Prostate gland (tissue), 2 donors: ENCODE results near the gene DNAH10. TPM values are rescaled to one million over a fixed set of nuclear protein-coding genes. Genes with fewer than 3 reads are reported as not detected.

Source experiments
- DNase-seq: peaks from one replicate; pipeline ENCODE4 v3.0.0-alpha.2; 2019; ENCODE audit warnings: low spot score
- H3K27ac ChIP-seq, 2 donors: fragments of 200-600 bp; sonication (generic); 2 replicates each; pipeline ENCODE4 v1.5.1; 2017 to 2019
- H3K27me3 ChIP-seq: fragments of 200-600 bp; sonication (generic); replicated peaks from 2 replicates; pipeline ENCODE4 v1.5.1; 2019; ENCODE audit not compliant: insufficient read depth
- H3K36me3 ChIP-seq, 2 donors: fragments of 200-600 bp; sonication (generic); 1 replicate in 1 of 2; 2 replicates in 1 of 2; pipeline versions ENCODE4 v1.5.1 to v1.8.1; 2017 to 2019
- H3K4me1 ChIP-seq: fragments of 200-600 bp; sonication (generic); replicated peaks from 2 replicates; pipeline ENCODE4 v1.5.1; 2019
- H3K4me3 ChIP-seq, 2 donors: fragments of 200-600 bp; sonication (generic); 2 replicates each; pipeline ENCODE4 v1.5.1; 2017 to 2019
- H3K9me3 ChIP-seq: fragments of 200-600 bp; sonication (generic); 2 replicates; pipeline ENCODE4 v1.5.1; 2017
- POLR2A ChIP-seq: fragments of 450-650 bp; IDR thresholded peaks from one replicate; pipeline ENCODE4 v1.6.1; 2016; ENCODE audit warnings: antibody characterized with exemption, mild to moderate bottlenecking
- POLR2AphosphoS5 ChIP-seq: sonication (generic); formaldehyde crosslinking; IDR thresholded peaks from one replicate; pipeline ENCODE4 v1.6.1; 2017; ENCODE audit warnings: antibody characterized with exemption
- WGBS: methylation state at CpG from one replicate; pipeline ENCODE4 v1.1.5; 2018; 5-methylcytosine and 5-hydroxymethylcytosine counted together
- intact Hi-C: fragments of 100-400 bp; cut with DNase I; formaldehyde crosslinking; loops from one replicate; pipeline ENCODE4 v1.14.2; 2022
- total RNA-seq, 2 donors: library from RNA; depleted of rRNA; stranded (reverse); fragments of >200 nt; gene quantifications; one replicate each; pipeline ENCODE4 v1.1.0, GENCODE V29; 2016
- TF ChIP-seq, protein P1 (sequence below), 4 experiments: fragments of 200-600 bp in 2 of 4; fragments of 450-650 bp in 2 of 4; sonication (generic) in 2 of 4; IDR thresholded peaks; 1 replicate in 3 of 4; 2 replicates in 1 of 4; pipeline ENCODE4 v1.5.1; 2016 to 2019; ENCODE audit warnings: antibody characterized with exemption in 4 of 4, mild to moderate bottlenecking in 2 of 4, moderate library complexity in 2 of 4

DNAH10 gene
- total RNA-seq, 2 donors from 2014 or later: 0.68 to 7.9 TPM

DNA sequence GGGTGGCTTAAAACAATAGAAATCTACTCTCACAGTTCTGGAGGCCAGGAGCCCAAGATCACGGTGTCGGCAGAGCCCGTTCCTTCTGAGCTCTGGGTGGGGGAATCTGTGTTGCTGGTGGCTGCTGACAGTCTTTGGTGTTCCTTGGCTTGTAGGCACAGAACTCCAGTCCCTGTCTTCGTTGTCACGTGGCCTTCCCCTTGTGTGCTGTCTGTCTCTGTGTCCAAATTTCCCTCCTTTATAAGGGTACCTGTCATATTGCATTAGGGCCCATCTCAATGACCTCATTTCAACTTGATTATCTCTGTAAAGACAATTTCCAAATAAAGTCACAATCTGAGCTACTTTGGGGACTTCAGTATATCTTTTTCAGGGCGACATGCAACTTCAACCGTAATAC is 128.9 kb downstream of the DNAH10 start:
- Histone ChIP-seq H3K27ac (no peak overlapping the region), H3K9me3 (no peaks in the 10 kb centered on the region), H3K4me1 (no peaks in the 10 kb centered on the region), H3K36me3 (no peaks in the 10 kb centered on the region), H3K4me3 (no peak overlapping the region), H3K27me3 (peaks cover 3% of the 10 kb centered on the region)
- no peak for DNase-seq
- intact Hi-C loops: no loop called here
- TF ChIP-seq POLR2AphosphoS5: no peak
- TF ChIP-seq, protein P1, sequence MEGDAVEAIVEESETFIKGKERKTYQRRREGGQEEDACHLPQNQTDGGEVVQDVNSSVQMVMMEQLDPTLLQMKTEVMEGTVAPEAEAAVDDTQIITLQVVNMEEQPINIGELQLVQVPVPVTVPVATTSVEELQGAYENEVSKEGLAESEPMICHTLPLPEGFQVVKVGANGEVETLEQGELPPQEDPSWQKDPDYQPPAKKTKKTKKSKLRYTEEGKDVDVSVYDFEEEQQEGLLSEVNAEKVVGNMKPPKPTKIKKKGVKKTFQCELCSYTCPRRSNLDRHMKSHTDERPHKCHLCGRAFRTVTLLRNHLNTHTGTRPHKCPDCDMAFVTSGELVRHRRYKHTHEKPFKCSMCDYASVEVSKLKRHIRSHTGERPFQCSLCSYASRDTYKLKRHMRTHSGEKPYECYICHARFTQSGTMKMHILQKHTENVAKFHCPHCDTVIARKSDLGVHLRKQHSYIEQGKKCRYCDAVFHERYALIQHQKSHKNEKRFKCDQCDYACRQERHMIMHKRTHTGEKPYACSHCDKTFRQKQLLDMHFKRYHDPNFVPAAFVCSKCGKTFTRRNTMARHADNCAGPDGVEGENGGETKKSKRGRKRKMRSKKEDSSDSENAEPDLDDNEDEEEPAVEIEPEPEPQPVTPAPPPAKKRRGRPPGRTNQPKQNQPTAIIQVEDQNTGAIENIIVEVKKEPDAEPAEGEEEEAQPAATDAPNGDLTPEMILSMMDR (IDR thresholded peaks at IDR 0.05): no peak
- TF ChIP-seq POLR2A: no peak
- WGBS: 89% methylated on average over 7 of the region's 7 CpGs

DNA sequence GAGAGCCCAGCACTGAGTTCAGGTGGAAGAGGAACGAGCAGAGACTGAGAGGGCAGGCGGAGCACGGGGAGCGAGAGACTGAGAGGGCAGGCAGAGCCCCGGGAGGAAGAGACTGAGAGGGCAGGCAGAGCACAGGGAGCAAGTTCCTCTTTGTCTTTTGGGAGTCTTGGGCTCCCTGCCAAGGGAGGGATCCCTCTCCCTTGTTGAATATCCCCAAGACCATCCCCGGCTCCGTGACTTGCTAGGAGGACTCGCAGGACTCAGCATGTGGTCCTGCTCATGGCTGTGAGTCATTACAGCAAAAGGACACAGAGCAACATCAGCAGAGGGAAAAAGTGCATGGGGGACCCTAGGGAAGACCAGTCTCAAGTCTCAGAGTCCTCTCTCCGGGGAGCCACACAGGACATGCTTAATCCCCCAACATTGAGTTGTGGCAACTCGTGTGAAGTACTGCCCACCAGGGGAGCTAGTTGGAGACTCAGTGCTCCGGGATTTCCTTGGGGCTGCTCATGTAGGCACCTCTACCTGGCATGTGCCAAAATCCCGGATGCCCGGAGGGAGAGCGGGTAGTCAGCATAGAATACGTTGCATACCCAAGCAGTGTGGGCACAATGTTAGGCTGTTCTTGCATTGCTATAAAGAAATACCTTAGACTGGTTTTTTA is 129.5 kb downstream of the DNAH10 start:
- intact Hi-C loops: no loop called here
- WGBS: 76% methylated on average over 15 of the region's 15 CpGs
- H3K36me3 ChIP-seq: no peaks in the 10 kb centered on the region
- no peak for DNase-seq
- H3K27me3 ChIP-seq: peaks cover 3% of the 10 kb centered on the region
- no peak for TF ChIP-seq POLR2AphosphoS5
- no peak for TF ChIP-seq POLR2A
- TF ChIP-seq, protein P1 (IDR thresholded peaks at IDR 0.05): no peak
- no peaks in the 10 kb centered on the region for H3K9me3 ChIP-seq
- no peak overlapping the region for H3K27ac ChIP-seq
- no peaks in the 10 kb centered on the region for H3K4me1 ChIP-seq
- H3K4me3 ChIP-seq: no peak overlapping the region

DNA sequence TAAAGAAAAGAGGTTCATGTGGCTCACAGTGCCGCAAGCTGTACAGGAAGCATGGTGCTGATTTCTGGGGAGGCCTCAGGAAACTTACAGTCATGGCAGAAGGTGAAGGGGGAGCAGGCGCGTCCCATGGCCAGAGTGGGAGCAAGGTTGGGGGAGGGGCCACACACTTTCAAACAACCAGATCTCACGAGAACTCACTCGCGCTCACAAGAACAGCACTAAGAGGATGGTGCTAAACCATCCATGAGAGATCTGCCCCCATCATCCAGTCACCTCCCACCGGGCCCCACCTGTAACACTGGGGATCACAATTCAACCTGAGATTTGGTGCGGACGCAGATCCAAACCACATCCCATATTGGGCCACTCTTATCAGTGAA is 130.1 kb downstream of the DNAH10 start:
- H3K4me3 ChIP-seq: no peak overlapping the region
- H3K36me3 ChIP-seq: no peaks in the 10 kb centered on the region
- no peak overlapping the region for H3K27ac ChIP-seq
- intact Hi-C loops: no loop called here
- TF ChIP-seq, protein P1 (IDR thresholded peaks at IDR 0.05): no peak
- TF ChIP-seq POLR2A: no peak
- no peak for TF ChIP-seq POLR2AphosphoS5
- H3K27me3 ChIP-seq: peaks cover 3% of the 10 kb centered on the region
- 96% methylated on average over 9 of the region's 9 CpGs for WGBS
- H3K4me1 ChIP-seq: no peaks in the 10 kb centered on the region
- H3K9me3 ChIP-seq: no peaks in the 10 kb centered on the region
- no peak for DNase-seq

GRCh38 chr12:123892853-123893252 is 130.8 kb downstream of the DNAH10 start:
- no peaks in the 10 kb centered on the region for H3K36me3 ChIP-seq
- intact Hi-C loops: no loop called here
- DNase-seq: no peak
- H3K27ac ChIP-seq: no peak overlapping the region
- H3K9me3 ChIP-seq: no peaks in the 10 kb centered on the region
- no peaks in the 10 kb centered on the region for H3K4me1 ChIP-seq
- peaks cover 3% of the 10 kb centered on the region for H3K27me3 ChIP-seq
- TF ChIP-seq, protein P1 (IDR thresholded peaks at IDR 0.05): no peak
- TF ChIP-seq POLR2A: no peak
- TF ChIP-seq POLR2AphosphoS5: no peak
- no peak overlapping the region for H3K4me3 ChIP-seq
- 75% methylated on average over 10 of the region's 10 CpGs for WGBS

GRCh38 chr12:123893276-123893675 is 131.2 kb downstream of the DNAH10 start:
- no peaks in the 10 kb centered on the region for H3K4me1 ChIP-seq
- WGBS: 80% methylated on average over 9 of the region's 9 CpGs
- TF ChIP-seq, protein P1 (IDR thresholded peaks at IDR 0.05): no peak
- TF ChIP-seq POLR2AphosphoS5 (no peak), POLR2A (no peak)
- no peaks in the 10 kb centered on the region for H3K36me3 ChIP-seq
- H3K27ac ChIP-seq: no peak overlapping the region
- DNase-seq: no peak
- no peak overlapping the region for H3K4me3 ChIP-seq
- peaks cover 3% of the 10 kb centered on the region for H3K27me3 ChIP-seq
- intact Hi-C loops: no loop called here
- H3K9me3 ChIP-seq: no peaks in the 10 kb centered on the region
